ENCODE data around the gene SMAD3. TPM values are rescaled to one million over a fixed set of nuclear protein-coding genes. Genes with fewer than 3 reads are reported as not detected.

SMAD3 gene
- total and polyA plus RNA-seq, 4 donors, result 10.9 to 41.6 (median 23.4) TPM

- no peak overlapping the region for H3K4me3 ChIP-seq
- TF ChIP-seq, protein P1, sequence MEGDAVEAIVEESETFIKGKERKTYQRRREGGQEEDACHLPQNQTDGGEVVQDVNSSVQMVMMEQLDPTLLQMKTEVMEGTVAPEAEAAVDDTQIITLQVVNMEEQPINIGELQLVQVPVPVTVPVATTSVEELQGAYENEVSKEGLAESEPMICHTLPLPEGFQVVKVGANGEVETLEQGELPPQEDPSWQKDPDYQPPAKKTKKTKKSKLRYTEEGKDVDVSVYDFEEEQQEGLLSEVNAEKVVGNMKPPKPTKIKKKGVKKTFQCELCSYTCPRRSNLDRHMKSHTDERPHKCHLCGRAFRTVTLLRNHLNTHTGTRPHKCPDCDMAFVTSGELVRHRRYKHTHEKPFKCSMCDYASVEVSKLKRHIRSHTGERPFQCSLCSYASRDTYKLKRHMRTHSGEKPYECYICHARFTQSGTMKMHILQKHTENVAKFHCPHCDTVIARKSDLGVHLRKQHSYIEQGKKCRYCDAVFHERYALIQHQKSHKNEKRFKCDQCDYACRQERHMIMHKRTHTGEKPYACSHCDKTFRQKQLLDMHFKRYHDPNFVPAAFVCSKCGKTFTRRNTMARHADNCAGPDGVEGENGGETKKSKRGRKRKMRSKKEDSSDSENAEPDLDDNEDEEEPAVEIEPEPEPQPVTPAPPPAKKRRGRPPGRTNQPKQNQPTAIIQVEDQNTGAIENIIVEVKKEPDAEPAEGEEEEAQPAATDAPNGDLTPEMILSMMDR (IDR thresholded peaks at IDR 0.05; ENCODE audit: control extremely low read depth, extremely low read depth), result no peak
- ATAC-seq (ENCODE audit: insufficient read depth, low FRiP score), result no peak
- H3K9me3 ChIP-seq (ENCODE audit: control insufficient read depth in 4 of 4, insufficient read depth in 3 of 4, low read length in 3 of 4), result no peaks in the 10 kb centered on the region
- H3K27me3 ChIP-seq (ENCODE audit: control insufficient read depth in 3 of 3, insufficient read depth in 3 of 3, low read length in 2 of 3), result no peaks in the 10 kb centered on the region
- no peaks in the 10 kb centered on the region for H3K36me3 ChIP-seq (ENCODE audit: control insufficient read depth in 4 of 4, insufficient read depth in 4 of 4, low read length in 4 of 4)
- 64 to 86% methylated on average over 17 of the region's 17 CpGs for WGBS, 2 donors
- peak overlapping the region in 1 of 2 donors; percentile 16 for H3K9ac ChIP-seq (ENCODE audit: insufficient read depth in 1 of 2, low read length in 2 of 2)
- DNase-seq, result peak; percentile 44 to 62 (median 61)
- peaks cover 18 to 79% (median 51%) of the 10 kb centered on the region in 5 donors for H3K4me1 ChIP-seq (ENCODE audit: control insufficient read depth in 5 of 5, insufficient read depth in 5 of 5, low read length in 5 of 5)
- peak overlapping the region; percentile 21 to 83 for H3K27ac ChIP-seq (ENCODE audit: low read depth in 1 of 2, low read length in 1 of 2)
These were observed 72.8 kb downstream of the SMAD3 start for GRCh38 chr15:67137951-67138848.

DNA sequence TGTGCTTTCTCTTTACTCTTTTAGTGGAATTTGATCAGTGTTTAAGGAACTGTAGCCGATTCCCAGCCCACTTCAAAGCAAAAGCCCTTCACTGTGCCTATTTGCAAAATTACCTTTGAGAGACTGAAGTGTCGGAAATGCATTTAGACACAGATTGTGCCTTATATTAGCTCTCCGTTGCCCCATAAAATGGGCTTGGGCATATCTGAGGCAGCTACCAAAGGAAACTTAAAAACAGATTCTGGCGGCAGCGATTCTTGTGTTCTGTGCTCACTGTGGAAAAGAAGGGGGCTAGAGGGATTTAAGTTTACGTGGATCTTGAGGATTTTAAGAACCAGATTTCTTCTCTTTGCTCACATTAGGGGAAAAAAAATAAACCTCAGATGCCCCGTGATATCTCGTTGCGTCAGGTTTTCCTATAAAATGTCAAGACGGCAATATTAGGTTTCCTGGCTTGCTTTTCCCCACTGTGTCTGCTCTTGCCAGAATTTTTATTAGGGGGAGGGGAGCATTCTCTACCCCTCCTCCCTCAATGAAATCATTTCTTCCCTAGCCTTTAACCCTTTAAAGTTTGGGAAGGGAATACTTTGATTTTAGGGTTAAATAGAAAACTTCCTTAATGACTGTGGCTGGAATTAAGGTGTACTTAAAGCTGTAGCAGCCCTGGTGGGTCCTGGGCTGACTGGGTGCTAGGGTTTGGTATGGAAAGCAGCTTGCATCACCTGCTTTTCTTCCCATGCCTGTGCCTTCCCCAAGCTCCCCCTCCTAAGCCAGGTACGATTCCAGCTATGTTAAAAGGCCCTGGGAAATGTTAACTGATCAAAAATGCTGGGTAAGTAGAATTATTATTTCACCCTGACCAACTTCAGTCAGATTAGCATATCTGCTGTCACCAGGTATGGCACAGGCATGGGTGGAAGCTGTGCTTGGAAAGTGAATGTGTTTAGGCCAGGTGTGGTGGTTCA lies 73.8 kb downstream of the SMAD3 start:
- Histone ChIP-seq H3K4me3 (no peak overlapping the region), H3K9ac (ENCODE audit: insufficient read depth in 1 of 2, low read length in 2 of 2) (peak overlapping the region in 1 of 2 donors; percentile 16), H3K4me1 (ENCODE audit: control insufficient read depth in 5 of 5, insufficient read depth in 5 of 5, low read length in 5 of 5) (peaks cover 13 to 70% (median 49%) of the 10 kb centered on the region in 5 donors), H3K36me3 (ENCODE audit: control insufficient read depth in 4 of 4, insufficient read depth in 4 of 4, low read length in 4 of 4) (no peaks in the 10 kb centered on the region), H3K27ac (ENCODE audit: low read depth in 1 of 2, low read length in 1 of 2) (peak overlapping the region in 1 of 2 donors; percentile 69), H3K27me3 (ENCODE audit: control insufficient read depth in 3 of 3, insufficient read depth in 3 of 3, low read length in 2 of 3) (no peaks in the 10 kb centered on the region), H3K9me3 (ENCODE audit: control insufficient read depth in 4 of 4, insufficient read depth in 3 of 4, low read length in 3 of 4) (no peaks in the 10 kb centered on the region)
- DNase-seq (peak in 2 of 3 donors; percentile 54 to 61), ATAC-seq (ENCODE audit: insufficient read depth, low FRiP score) (no peak)
- WGBS, 2 donors, result 60 to 76% methylated on average over 11 of the region's 11 CpGs
- TF ChIP-seq, protein P1 (IDR thresholded peaks at IDR 0.05; ENCODE audit: control extremely low read depth, extremely low read depth), result no peak

DNA sequence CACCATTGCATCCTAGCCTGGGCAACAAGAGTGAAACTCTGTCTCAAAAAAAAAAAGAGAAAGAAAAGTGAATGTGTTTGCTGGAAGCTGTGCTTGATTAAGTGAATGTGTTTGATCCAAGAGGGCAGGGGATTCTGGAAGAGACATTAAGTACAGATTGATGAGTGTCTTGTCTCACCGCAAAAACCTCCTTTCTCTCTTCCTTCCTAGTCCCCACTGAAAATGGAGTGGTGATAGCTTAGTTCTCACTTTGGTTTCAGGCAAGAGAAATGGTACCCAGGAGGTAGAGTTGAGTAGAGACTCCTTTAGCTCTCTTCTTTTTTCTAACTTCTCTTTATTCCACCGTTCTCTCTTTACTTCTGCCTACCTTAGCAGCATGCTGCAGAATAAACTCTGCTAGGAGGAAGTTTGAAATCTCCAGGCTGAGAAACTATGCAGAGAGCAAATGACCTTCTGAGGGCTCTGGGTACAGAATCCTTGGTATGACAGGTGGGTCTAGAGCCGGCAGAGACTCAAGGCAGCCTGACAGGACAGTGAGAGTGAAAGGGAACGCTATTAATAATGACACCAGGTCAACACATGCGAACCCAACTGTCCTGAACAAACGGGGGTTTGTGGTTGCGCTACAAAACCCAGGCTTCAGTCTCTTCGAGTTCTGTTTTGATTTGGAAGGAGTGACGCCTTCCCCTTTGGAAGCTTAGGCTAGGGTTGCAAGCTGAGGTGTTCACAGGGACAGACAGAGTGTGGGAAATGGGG lies 74.9 kb downstream of the SMAD3 start:
- no peaks in the 10 kb centered on the region for H3K9me3 ChIP-seq (ENCODE audit: control insufficient read depth in 4 of 4, insufficient read depth in 3 of 4, low read length in 3 of 4)
- no peaks in the 10 kb centered on the region for H3K27me3 ChIP-seq (ENCODE audit: control insufficient read depth in 3 of 3, insufficient read depth in 3 of 3, low read length in 2 of 3)
- TF ChIP-seq, protein P1 (IDR thresholded peaks at IDR 0.05; ENCODE audit: control extremely low read depth, extremely low read depth), result no peak
- no peak for ATAC-seq (ENCODE audit: insufficient read depth, low FRiP score)
- WGBS, 2 donors, result 52 to 60% methylated on average over 9 of the region's 9 CpGs
- H3K27ac ChIP-seq (ENCODE audit: low read depth in 1 of 2, low read length in 1 of 2), result peak overlapping the region in 1 of 2 donors; percentile 77
- no peaks in the 10 kb centered on the region for H3K36me3 ChIP-seq (ENCODE audit: control insufficient read depth in 4 of 4, insufficient read depth in 4 of 4, low read length in 4 of 4)
- no peak overlapping the region for H3K4me3 ChIP-seq
- no peak overlapping the region for H3K9ac ChIP-seq (ENCODE audit: insufficient read depth in 1 of 2, low read length in 2 of 2)
- no peak for DNase-seq
- peaks cover 16 to 68% (median 42%) of the 10 kb centered on the region in 5 donors for H3K4me1 ChIP-seq (ENCODE audit: control insufficient read depth in 5 of 5, insufficient read depth in 5 of 5, low read length in 5 of 5)
